Measurements from ENCODE around the gene RNF126.
A peak's percentile ranks its signal among the peaks of the same experiment; 100 is the strongest.
"Not testable (repeated sequence)": the region's sequence is repeated elsewhere in the genome, so short reads cannot be mapped to it uniquely, and the experiment has no call there.

Gene RNF126

DNA sequence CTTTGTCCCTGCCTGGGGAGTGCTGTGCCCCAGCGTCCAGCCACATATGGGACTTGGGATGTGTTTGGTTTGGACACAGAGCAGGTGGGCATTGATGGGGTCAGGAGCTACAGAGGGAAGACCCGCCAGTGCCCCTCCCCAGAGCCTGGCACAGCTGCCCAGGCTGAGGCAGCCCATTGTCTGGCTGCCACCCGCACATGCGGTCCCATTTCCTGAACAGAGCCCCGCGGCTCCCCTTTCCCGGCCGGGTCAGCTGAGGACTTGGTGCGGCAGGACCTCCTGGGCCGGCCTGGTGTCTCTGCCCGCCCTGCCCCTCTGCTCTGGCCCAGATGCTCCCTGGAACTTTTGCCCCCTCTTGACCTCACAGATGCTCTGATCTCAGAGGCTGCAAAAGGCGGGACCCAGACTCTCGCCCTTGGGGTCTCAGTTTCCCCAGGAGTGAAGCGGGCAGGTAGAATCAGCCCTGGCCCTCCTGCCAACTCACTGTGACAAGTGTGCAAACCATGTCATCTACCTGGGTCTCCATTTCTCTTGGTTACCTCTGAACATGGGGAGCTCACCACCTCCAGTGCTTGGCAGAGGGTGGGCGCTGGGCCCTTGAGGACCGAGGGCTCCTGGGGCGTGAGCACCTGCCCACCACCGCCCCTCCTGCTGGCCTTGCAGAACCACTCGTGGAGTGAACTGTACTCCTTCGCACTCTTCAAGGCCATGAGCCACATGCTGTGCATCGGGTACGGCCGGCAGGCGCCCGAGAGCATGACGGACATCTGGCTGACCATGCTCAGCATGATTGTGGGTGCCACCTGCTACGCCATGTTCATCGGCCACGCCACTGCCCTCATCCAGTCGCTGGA, 55.5 kb downstream of the RNF126 start:
- TF ChIP-seq, protein P1, sequence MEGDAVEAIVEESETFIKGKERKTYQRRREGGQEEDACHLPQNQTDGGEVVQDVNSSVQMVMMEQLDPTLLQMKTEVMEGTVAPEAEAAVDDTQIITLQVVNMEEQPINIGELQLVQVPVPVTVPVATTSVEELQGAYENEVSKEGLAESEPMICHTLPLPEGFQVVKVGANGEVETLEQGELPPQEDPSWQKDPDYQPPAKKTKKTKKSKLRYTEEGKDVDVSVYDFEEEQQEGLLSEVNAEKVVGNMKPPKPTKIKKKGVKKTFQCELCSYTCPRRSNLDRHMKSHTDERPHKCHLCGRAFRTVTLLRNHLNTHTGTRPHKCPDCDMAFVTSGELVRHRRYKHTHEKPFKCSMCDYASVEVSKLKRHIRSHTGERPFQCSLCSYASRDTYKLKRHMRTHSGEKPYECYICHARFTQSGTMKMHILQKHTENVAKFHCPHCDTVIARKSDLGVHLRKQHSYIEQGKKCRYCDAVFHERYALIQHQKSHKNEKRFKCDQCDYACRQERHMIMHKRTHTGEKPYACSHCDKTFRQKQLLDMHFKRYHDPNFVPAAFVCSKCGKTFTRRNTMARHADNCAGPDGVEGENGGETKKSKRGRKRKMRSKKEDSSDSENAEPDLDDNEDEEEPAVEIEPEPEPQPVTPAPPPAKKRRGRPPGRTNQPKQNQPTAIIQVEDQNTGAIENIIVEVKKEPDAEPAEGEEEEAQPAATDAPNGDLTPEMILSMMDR (IDR thresholded peaks at IDR 0.05; ENCODE audit: low read depth, low read length), result no peak
- H3K9me3 ChIP-seq, result peaks cover 4% of the 10 kb centered on the region
- peaks cover 14% of the 10 kb centered on the region for H3K4me1 ChIP-seq
- no peaks in the 10 kb centered on the region for H3K27me3 ChIP-seq
- no peak for DNase-seq
- H3K4me3 ChIP-seq (ENCODE audit: low read depth, low read length), result no peak overlapping the region
- H3K36me3 ChIP-seq, result peaks cover 3% of the 10 kb centered on the region; the same call in 1 of the 2 replicates

DNA sequence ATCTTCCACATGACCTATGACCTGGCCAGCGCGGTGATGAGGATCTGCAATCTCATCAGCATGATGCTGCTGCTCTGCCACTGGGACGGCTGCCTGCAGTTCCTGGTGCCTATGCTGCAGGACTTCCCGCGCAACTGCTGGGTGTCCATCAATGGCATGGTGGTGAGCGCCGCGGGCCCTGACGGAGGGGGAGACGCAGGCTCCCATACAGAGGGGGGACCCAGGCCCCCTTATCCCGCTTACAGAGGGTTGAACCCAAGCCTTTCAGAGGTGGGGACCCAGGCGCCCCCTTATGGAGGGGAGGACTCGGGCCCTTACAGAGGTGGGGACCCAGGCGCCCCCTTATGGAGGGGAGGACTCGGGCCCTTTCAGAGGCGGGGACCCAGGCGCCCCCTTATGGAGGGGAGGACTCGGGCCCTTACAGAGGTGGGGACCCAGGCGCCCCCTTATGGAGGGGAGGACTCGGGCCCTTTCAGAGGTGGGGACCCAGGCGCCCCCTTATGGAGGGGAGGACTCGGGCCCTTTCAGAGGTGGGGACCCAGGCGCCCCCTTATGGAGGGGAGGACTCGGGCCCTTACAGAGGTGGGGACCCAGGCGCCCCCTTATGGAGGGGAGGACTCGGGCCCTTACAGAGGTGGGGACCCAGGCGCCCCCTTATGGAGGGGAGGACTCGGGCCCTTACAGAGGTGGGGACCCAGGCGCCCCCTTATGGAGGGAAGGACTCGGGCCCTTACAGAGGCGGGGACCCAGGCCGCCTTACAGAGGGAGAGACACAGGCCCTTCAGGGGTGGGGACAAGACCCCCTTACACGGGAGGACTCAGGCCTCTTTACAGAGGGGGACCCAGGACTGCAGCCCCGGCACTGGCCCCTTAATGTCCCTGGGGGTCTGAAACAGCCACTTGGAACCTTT, 57.7 kb downstream of the RNF126 start:
- DNase-seq; H3K4me1 ChIP-seq; H3K36me3 ChIP-seq; H3K27me3 ChIP-seq; H3K4me3 ChIP-seq (ENCODE audit: low read depth, low read length); H3K9me3 ChIP-seq: not testable (repeated sequence)

DNA sequence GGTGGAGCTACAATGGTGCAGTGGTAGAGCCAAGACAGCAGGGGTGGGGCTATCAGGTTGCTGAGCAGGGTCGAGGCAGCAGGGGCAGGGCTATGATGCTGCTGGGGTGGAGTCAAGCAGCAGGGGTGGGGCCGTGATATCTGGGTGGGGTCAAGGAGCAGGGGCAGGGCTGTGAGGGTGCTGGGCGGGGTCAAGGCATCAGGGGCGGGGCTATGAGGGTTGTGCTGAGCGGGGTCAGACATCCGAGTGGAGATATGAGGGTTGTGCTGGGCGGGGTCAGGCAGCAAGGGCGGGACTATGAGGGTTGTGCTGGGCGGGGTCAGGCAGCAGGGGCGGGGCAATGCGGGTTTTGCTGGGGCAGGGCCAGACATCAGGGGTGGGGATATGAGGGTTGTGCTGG, 58.7 kb downstream of the RNF126 start:
- peak; percentile 68 for DNase-seq
- H3K4me1 ChIP-seq, result no peaks in the 10 kb centered on the region
- no peaks in the 10 kb centered on the region; the same call in 1 of the 2 replicates for H3K36me3 ChIP-seq
- no peaks in the 10 kb centered on the region for H3K27me3 ChIP-seq
- TF ChIP-seq, protein P1 (IDR thresholded peaks at IDR 0.05; ENCODE audit: low read depth, low read length), result no peak
- no peak overlapping the region for H3K4me3 ChIP-seq (ENCODE audit: low read depth, low read length)
- peaks cover 6% of the 10 kb centered on the region for H3K9me3 ChIP-seq

DNA sequence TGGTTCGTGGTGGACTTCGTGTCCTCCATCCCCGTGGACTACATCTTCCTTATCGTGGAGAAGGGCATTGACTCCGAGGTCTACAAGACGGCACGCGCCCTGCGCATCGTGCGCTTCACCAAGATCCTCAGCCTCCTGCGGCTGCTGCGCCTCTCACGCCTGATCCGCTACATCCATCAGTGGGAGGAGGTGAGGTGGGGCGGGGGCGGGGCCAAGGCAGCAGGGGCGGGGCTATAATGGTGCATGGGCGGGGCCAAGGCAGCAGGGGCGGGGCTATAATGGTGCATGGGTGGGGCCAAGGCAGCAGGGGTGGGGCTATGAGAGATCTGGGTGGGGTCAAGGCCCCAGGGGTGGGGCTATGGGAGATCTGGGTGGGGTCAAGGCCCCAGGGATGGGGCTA, 59.2 kb downstream of the RNF126 start:
- H3K27me3 ChIP-seq; H3K36me3 ChIP-seq; H3K9me3 ChIP-seq; H3K4me3 ChIP-seq (ENCODE audit: low read depth, low read length); DNase-seq; H3K4me1 ChIP-seq: not testable (repeated sequence)

DNA sequence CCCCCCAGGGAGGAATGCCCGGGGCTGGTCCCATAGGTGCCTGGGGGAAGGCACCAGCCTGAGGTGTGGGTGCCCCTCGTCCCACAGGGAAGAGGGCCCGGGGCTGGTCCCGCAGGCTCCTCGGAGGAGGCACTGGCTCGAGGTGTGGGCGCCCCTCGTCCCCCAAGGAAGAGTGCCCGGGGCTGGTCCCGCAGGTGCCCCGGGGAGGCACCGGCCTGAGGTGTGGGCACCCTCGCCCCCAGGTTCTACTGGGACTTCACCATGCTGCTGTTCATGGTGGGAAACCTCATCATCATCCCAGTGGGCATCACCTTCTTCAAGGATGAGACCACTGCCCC, 59.7 kb downstream of the RNF126 start:
- H3K9me3 ChIP-seq; DNase-seq; H3K27me3 ChIP-seq; H3K4me3 ChIP-seq (ENCODE audit: low read depth, low read length); H3K4me1 ChIP-seq; H3K36me3 ChIP-seq: not testable (repeated sequence)

DNA sequence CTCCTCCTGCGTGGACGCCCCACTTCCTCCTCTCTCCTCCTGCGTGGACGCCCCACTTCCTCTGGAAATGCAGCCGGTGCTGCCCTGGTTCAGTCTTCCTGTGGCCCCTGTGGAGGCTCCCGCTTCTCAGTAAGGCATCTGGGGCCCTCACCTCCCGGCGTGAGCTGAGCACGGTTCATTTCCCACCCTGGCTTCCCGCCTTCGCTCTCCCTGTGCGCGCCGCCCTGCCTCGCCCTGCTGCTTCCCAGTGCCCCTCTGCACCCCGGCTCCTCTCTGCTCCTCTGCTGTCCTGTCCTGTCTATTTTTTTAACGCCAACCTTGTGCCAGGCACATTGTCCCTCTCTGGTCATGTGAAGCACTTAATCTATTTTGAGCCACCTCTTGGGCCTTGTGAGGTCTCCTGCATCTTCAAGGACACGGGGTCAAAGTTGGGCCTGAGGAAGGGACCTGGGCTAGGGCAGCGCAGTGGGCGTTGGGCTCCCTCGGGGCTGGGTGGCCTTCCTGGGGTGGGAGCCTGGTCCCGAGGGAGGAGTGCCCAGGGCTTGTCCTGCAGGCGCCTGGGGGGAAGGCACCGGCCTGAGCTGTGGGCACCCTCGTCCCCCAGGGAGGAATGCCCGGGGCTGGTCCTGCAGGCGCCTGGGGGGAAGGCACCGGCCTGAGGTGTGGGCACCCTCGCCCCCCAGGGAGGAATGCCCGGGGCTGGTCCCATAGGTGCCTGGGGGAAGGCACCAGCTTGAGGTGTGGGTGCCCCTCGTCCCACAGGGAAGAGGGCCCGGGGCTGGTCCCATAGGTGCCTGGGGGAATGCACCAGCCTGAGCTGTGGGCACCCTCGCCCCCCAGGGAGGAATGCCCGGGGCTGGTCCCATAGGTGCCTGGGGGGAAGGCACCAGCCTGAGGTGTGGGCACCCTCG, 60.4 kb downstream of the RNF126 start:
- H3K4me1 ChIP-seq, result no peaks in the 10 kb centered on the region
- DNase-seq, result no peak
- H3K27me3 ChIP-seq, result no peaks in the 10 kb centered on the region
- TF ChIP-seq, protein P1 (IDR thresholded peaks at IDR 0.05; ENCODE audit: low read depth, low read length), result no peak
- H3K4me3 ChIP-seq (ENCODE audit: low read depth, low read length), result no peak overlapping the region
- H3K36me3 ChIP-seq, result no peaks in the 10 kb centered on the region; the same call in 1 of the 2 replicates
- H3K9me3 ChIP-seq, result peaks cover 6% of the 10 kb centered on the region

DNA sequence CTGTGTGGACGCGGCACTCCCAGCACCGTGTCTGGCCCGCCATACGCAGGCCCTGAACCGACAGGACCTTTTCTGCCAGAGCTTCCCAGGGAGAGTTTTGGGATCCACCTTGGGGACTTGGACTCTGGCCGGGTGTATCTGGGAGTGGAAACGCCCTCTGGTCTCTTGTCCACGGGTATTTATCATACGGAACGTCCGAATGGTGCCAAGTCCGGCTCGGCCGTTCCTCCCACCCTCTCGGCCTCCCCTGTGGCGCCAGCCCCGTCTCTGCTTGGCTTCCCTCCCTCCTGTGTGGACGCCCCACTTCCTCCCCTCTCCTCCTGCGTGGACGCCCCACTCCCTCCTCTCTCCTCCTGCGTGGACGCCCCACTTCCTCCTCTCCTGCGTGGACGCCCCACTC, 61.2 kb downstream of the RNF126 start:
- Histone ChIP-seq H3K4me1 (no peaks in the 10 kb centered on the region), H3K27me3 (no peaks in the 10 kb centered on the region), H3K9me3 (peaks cover 6% of the 10 kb centered on the region), H3K36me3 (no peaks in the 10 kb centered on the region; the same call in 1 of the 2 replicates), H3K4me3 (ENCODE audit: low read depth, low read length) (no peak overlapping the region)
- TF ChIP-seq, protein P1 (IDR thresholded peaks at IDR 0.05; ENCODE audit: low read depth, low read length), result no peak
- no peak for DNase-seq
